ENCODE data around the gene SYNJ2.

GRCh38 chr6:158085261-158086053 lies 103.8 kb downstream of the SYNJ2 start:
- no peak for TF ChIP-seq EGR1 (IDR thresholded peaks at IDR 0.05)
- no peak for TF ChIP-seq EP300 (IDR thresholded peaks at IDR 0.05; ENCODE audit: borderline replicate concordance)
- TF ChIP-seq, protein P1, sequence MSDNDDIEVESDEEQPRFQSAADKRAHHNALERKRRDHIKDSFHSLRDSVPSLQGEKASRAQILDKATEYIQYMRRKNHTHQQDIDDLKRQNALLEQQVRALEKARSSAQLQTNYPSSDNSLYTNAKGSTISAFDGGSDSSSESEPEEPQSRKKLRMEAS (IDR thresholded peaks at IDR 0.05): no peak
- no peak for TF ChIP-seq NFIC (IDR thresholded peaks at IDR 0.05)
- no peak for TF ChIP-seq YY1 (IDR thresholded peaks at IDR 0.05; ENCODE audit: low read depth)
- no peak for TF ChIP-seq CREB1 (IDR thresholded peaks at IDR 0.05; ENCODE audit: low read depth)
- TF ChIP-seq, protein P2, sequence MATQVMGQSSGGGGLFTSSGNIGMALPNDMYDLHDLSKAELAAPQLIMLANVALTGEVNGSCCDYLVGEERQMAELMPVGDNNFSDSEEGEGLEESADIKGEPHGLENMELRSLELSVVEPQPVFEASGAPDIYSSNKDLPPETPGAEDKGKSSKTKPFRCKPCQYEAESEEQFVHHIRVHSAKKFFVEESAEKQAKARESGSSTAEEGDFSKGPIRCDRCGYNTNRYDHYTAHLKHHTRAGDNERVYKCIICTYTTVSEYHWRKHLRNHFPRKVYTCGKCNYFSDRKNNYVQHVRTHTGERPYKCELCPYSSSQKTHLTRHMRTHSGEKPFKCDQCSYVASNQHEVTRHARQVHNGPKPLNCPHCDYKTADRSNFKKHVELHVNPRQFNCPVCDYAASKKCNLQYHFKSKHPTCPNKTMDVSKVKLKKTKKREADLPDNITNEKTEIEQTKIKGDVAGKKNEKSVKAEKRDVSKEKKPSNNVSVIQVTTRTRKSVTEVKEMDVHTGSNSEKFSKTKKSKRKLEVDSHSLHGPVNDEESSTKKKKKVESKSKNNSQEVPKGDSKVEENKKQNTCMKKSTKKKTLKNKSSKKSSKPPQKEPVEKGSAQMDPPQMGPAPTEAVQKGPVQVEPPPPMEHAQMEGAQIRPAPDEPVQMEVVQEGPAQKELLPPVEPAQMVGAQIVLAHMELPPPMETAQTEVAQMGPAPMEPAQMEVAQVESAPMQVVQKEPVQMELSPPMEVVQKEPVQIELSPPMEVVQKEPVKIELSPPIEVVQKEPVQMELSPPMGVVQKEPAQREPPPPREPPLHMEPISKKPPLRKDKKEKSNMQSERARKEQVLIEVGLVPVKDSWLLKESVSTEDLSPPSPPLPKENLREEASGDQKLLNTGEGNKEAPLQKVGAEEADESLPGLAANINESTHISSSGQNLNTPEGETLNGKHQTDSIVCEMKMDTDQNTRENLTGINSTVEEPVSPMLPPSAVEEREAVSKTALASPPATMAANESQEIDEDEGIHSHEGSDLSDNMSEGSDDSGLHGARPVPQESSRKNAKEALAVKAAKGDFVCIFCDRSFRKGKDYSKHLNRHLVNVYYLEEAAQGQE (IDR thresholded peaks at IDR 0.05; ENCODE audit: low read depth): no peak
- TF ChIP-seq TAF1 (IDR thresholded peaks at IDR 0.05; ENCODE audit: low read depth): no peak

All from Ishikawa (cell line).